ENCODE results near the gene TNK2. TPM values are rescaled to one million over a fixed set of nuclear protein-coding genes. Genes with fewer than 3 reads are reported as not detected.

TNK2 gene
- total RNA-seq, 1 experiment from 2014 or later: 72.3 TPM

GRCh38 chr3:195813916-195814640 is 94.3 kb downstream of the TNK2 start:
- ATAC-seq (no peak), DNase-seq (ENCODE audit: low read depth, low spot score) (no peak)
- Histone ChIP-seq H3K36me3 (ENCODE audit: control insufficient read depth, insufficient read depth, low read length) (no peaks in the 10 kb centered on the region), H3K4me1 (ENCODE audit: control insufficient read depth, insufficient read depth, low read length) (no peaks in the 10 kb centered on the region; the same call in 1 of the 2 replicates), H3K9me3 (ENCODE audit: control insufficient read depth, insufficient read depth, low read depth, low read length) (no peaks in the 10 kb centered on the region), H3K27me3 (ENCODE audit: control insufficient read depth, insufficient read depth, low read length) (no peaks in the 10 kb centered on the region), H3K27ac (ENCODE audit: low read length) (no peak overlapping the region), H3K4me3 (ENCODE audit: low read depth in 2 of 2, low read length in 2 of 2) (no peak overlapping the region)
- TF ChIP-seq TCF7L2 (IDR thresholded peaks at IDR 0.05; ENCODE audit: low read depth, low read length) (no peak), CTCF (IDR thresholded peaks at IDR 0.05) (no peak), POLR2AphosphoS5 (IDR thresholded peaks at IDR 0.05; ENCODE audit: low read depth, low read length) (no peak)
- ChIA-PET POLR2A (no interaction called here), CTCF (interaction anchor here (0.6 kb wide), 1 partner anchor 230 kb away, joined by 4 read pairs; the partner anchor contains the start of gene APOD)
- intact Hi-C loops (cut with micrococcal nuclease; ENCODE audit: unreplicated experiment): no loop called here
- BruUV-seq (replicated peaks): no TSS peak
- in situ Hi-C loops (cut with HindIII; ENCODE audit: low pct_unique_long_range_greater_than_20kb, low sequenced_read_pairs): no loop called here

Small RNAs within 50 kb of the gene (microRNA-seq; reads per million reads assigned to microRNA genes)
- gene MIR6829 (ENCODE audit: unreplicated experiment): not detected

Other genes starting within 250 kb of the TNK2 start
- not detected for gene MUC20, start 187.6 kb downstream of the TNK2 start, total RNA-seq (2021; ENCODE audit: unreplicated experiment)
- 0.03 TPM for gene MUC4, start 96.6 kb downstream of the TNK2 start, total RNA-seq (2021; ENCODE audit: unreplicated experiment)
- 604 TPM for gene TFRC, start 173.5 kb upstream of the TNK2 start, total RNA-seq (2021; ENCODE audit: unreplicated experiment)

Measured in Panc1 (cell line).